Neural cell (in vitro differentiated cells): ENCODE data around the gene GID4. TPM values are rescaled to one million over a fixed set of nuclear protein-coding genes. Genes with fewer than 3 reads are reported as not detected.

Experiments used
- H2AFZ ChIP-seq: fragments of 200-600, 300-800 bp; sonication (generic), shearing (Covaris generic); 2 replicates; pipeline ENCODE4 v1.6.0; 2014; ENCODE audit warnings: low read depth, mild to moderate bottlenecking, antibody characterized with exemption, low read length, moderate library complexity
- H3F3A ChIP-seq: fragments of 200-600 bp; shearing (Covaris generic); 2 replicates; pipeline ENCODE4 v1.6.1; 2016; ENCODE audit warnings: mild to moderate bottlenecking, moderate library complexity, mixed read lengths, antibody characterized with exemption, low read length; ENCODE audit not compliant: insufficient read depth, poor library complexity, severe bottlenecking
- H3K27ac ChIP-seq: fragments of 200-600, 300-800 bp; sonication (generic), shearing (Covaris generic); 2 replicates; pipeline ENCODE4 v1.5.1; 2014; ENCODE audit warnings: mild to moderate bottlenecking, low read length, moderate library complexity
- H3K27me3 ChIP-seq: fragments of 300-800, 200-600 bp; sonication (generic), shearing (Covaris generic); 2 replicates; pipeline ENCODE4 v1.6.0; 2014; ENCODE audit warnings: mild to moderate bottlenecking, low read depth, low read length, moderate library complexity; ENCODE audit not compliant: insufficient read depth
- H3K36me3 ChIP-seq: fragments of 300-800, 200-600 bp; sonication (generic), shearing (Covaris generic); 2 replicates; pipeline ENCODE4 v1.5.1; 2014; ENCODE audit warnings: mild to moderate bottlenecking, antibody characterized with exemption, low read length, moderate library complexity; ENCODE audit not compliant: insufficient read depth
- H3K4me2 ChIP-seq: fragments of 300-800, 200-600 bp; sonication (generic), shearing (Covaris generic); 2 replicates; pipeline ENCODE4 v1.6.0; 2014; ENCODE audit warnings: mild to moderate bottlenecking, low read length
- H3K4me3 ChIP-seq: fragments of 300-800, 200-600 bp; sonication (generic), shearing (Covaris generic); 2 replicates; pipeline ENCODE4 v1.5.1; 2014; ENCODE audit warnings: mild to moderate bottlenecking, low read length, moderate library complexity
- H3K79me2 ChIP-seq: fragments of 200-600 bp; shearing (Covaris generic); replicated peaks from 2 replicates; pipeline ENCODE4 v1.6.0; 2014; ENCODE audit warnings: mild to moderate bottlenecking, low read length, moderate library complexity; ENCODE audit not compliant: insufficient read depth
- H3K9ac ChIP-seq: fragments of 300-800, 200-600 bp; sonication (generic), shearing (Covaris generic); 2 replicates; pipeline ENCODE4 v1.6.1; 2016; ENCODE audit warnings: mild to moderate bottlenecking, low read length, mixed read lengths
- H3K9me2 ChIP-seq: fragments of 200-600 bp; shearing (Covaris generic); 2 replicates; pipeline ENCODE4 v1.6.1; 2016; ENCODE audit warnings: mild to moderate bottlenecking, low read length, mixed read lengths; ENCODE audit not compliant: insufficient read depth
- H3K9me3 ChIP-seq: fragments of 200-600, 300-800 bp; sonication (generic), shearing (Covaris generic); 2 replicates; pipeline ENCODE4 v1.6.1; 2016; ENCODE audit warnings: mild to moderate bottlenecking, mixed run types, low read length, moderate library complexity, mixed read lengths
- H4K20me1 ChIP-seq: fragments of 200-600 bp; shearing (Covaris generic); 2 replicates; pipeline ENCODE4 v1.6.1; 2016; ENCODE audit warnings: mild to moderate bottlenecking, mixed run types; ENCODE audit not compliant: insufficient read depth
- CTCF ChIP-seq: fragments of 450-650 bp; IDR thresholded peaks from 2 replicates; pipeline ENCODE4 v1.5.1; 2014; ENCODE audit warnings: antibody characterized with exemption, mild to moderate bottlenecking, moderate library complexity; ENCODE audit not compliant: poor library complexity, severe bottlenecking
- EP300 ChIP-seq: fragments of 450-650 bp; conservative IDR thresholded peaks from 2 replicates; pipeline ENCODE4 v1.6.1; 2014; ENCODE audit warnings: antibody characterized with exemption, mild to moderate bottlenecking, moderate library complexity; ENCODE audit not compliant: poor library complexity, severe bottlenecking
- EZH2 ChIP-seq: fragments of 200-600, 300-800 bp; shearing (Covaris generic), sonication (generic); IDR thresholded peaks from 2 replicates; pipeline ENCODE4 v1.6.1; 2014; ENCODE audit warnings: antibody characterized with exemption, low read length, borderline replicate concordance, mild to moderate bottlenecking; ENCODE audit not compliant: insufficient read depth, poor library complexity, severe bottlenecking
- MXI1 ChIP-seq: fragments of 450-650 bp; conservative IDR thresholded peaks from 2 replicates; pipeline ENCODE4 v1.6.1; 2014; ENCODE audit warnings: antibody characterized with exemption, mild to moderate bottlenecking; ENCODE audit not compliant: poor library complexity, severe bottlenecking
- POLR2AphosphoS5 ChIP-seq: IDR thresholded peaks from 2 replicates; pipeline ENCODE4 v1.6.1; 2012
- RAD21 ChIP-seq: fragments of 450-650 bp; conservative IDR thresholded peaks from 2 replicates; pipeline ENCODE4 v1.6.1; 2014; ENCODE audit warnings: antibody characterized with exemption, mild to moderate bottlenecking, moderate library complexity
- REST ChIP-seq: IDR thresholded peaks from 2 replicates; pipeline ENCODE4 v1.6.1; 2012; ENCODE audit warnings: borderline replicate concordance
- SMC3 ChIP-seq: fragments of 450-650 bp; conservative IDR thresholded peaks from 2 replicates; pipeline ENCODE4 v1.6.1; 2014; ENCODE audit warnings: antibody characterized with exemption, mild to moderate bottlenecking, moderate library complexity; ENCODE audit not compliant: poor library complexity
- TAF1 ChIP-seq: IDR thresholded peaks from 2 replicates; pipeline ENCODE4 v1.6.1; 2012; ENCODE audit warnings: low read depth
- polyA plus RNA-seq: library from polyadenylated mRNA; depleted of rRNA; stranded (reverse); fragments of >200 nt; gene quantifications from 2 replicates; pipeline ENCODE4 v1.2.3, GENCODE V29; 2014

The GID4 gene
- polyA plus RNA-seq, 1 donor from 2014 or later = 4.9 TPM

- no peak overlapping the region for H3K9ac ChIP-seq
- H3K36me3 ChIP-seq = no peaks in the 10 kb centered on the region
- no peak for TF ChIP-seq RAD21
- TF ChIP-seq CTCF = no peak
- no peak for TF ChIP-seq REST
- TF ChIP-seq SMC3 = no peak
- no peak for TF ChIP-seq EP300
- no peak for TF ChIP-seq POLR2AphosphoS5
- no peak for TF ChIP-seq MXI1
- no peak for TF ChIP-seq TAF1
- no peak for TF ChIP-seq EZH2
- H4K20me1 ChIP-seq = no peaks in the 10 kb centered on the region
- H3K27ac ChIP-seq = no peak overlapping the region
- no peaks in the 10 kb centered on the region for H3K27me3 ChIP-seq
- H3K9me2 ChIP-seq = no peaks in the 10 kb centered on the region
- no peak overlapping the region for H2AFZ ChIP-seq
- H3K4me2 ChIP-seq = no peak overlapping the region
- H3K4me3 ChIP-seq = no peak overlapping the region
- no peaks in the 10 kb centered on the region for H3K79me2 ChIP-seq
- no peaks in the 10 kb centered on the region for H3K9me3 ChIP-seq
- no peaks in the 10 kb centered on the region for H3F3A ChIP-seq
Observed at GRCh38 chr17:18066866-18067265, 27.7 kb downstream of the GID4 start.

- no peak for TF ChIP-seq REST
- TF ChIP-seq CTCF = no peak
- Histone ChIP-seq H3K9ac (no peak overlapping the region), H3K4me2 (no peak overlapping the region), H3K4me3 (no peak overlapping the region), H2AFZ (no peak overlapping the region), H3K27me3 (no peaks in the 10 kb centered on the region), H3K9me2 (no peaks in the 10 kb centered on the region), H4K20me1 (no peaks in the 10 kb centered on the region), H3F3A (no peaks in the 10 kb centered on the region), H3K27ac (no peak overlapping the region), H3K9me3 (no peaks in the 10 kb centered on the region), H3K79me2 (no peaks in the 10 kb centered on the region), H3K36me3 (no peaks in the 10 kb centered on the region)
Observed at GRCh38 chr17:18069101-18069500, 29.9 kb downstream of the GID4 start.
